ENCODE data around the gene MICALL1.

DNA sequence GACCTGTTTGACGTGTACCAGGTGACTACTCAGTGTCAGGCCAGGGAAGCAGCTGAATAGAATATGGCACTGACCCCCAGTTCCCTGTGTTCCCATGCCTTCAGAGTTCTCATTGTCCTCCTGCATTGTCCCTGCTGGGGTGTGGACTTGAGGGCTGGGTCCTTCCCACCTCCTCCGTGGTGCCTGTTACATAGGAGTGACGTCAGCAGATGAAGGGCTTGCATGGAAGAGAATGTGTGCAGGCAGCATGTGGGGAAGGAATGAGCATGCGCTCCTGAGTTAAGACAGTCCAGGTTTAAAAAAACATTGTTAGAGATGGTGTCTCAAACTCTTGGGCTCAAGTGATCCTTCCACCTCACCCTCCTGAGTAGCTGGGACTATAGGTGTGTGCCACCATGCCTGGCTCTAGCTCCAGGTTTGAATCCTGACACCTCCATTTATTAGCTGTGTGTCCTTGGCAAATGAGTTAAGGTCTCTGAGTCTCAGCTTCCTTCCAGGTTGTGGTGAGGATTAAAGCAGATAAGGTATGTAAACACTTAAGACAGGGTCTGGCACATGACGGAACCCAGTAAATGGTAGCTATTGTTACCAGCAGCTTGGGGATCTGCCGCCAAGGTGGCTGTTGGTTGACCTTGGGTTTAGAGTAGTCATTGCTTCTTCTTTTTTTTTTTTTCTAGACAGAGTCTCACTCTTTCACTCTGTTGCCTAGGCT is 85.8 kb downstream of the MICALL1 start:
- no peak for TF ChIP-seq SP1 (IDR thresholded peaks at IDR 0.05)
- TF ChIP-seq LEF1 (IDR thresholded peaks at IDR 0.05; ENCODE audit: borderline replicate concordance): no peak
- no peak for TF ChIP-seq TARDBP (IDR thresholded peaks at IDR 0.05)
- TF ChIP-seq ZNF384 (IDR thresholded peaks at IDR 0.05): no peak

Data from HEK293T (cell line).